ENCODE results near the gene ATOSA.

DNA sequence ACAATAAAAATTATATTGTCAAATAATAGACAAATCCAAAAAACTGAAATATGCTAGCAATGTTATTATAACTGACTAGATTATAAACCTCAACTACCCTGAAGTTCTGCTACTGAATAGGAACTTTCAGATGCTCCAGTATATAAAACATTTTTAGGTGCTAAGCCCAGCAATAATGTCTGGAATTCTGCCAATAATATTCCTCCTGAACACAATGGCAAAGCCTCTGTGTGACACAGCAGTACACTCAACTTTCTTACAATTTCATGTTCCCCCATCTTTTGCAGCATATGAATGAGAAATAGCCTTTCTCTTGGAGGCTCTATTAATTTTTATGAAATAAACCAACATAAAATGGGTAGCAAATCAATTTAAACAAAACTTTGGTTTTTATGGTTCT lies 29.5 kb downstream of the ATOSA start:
- TF ChIP-seq, protein P1, sequence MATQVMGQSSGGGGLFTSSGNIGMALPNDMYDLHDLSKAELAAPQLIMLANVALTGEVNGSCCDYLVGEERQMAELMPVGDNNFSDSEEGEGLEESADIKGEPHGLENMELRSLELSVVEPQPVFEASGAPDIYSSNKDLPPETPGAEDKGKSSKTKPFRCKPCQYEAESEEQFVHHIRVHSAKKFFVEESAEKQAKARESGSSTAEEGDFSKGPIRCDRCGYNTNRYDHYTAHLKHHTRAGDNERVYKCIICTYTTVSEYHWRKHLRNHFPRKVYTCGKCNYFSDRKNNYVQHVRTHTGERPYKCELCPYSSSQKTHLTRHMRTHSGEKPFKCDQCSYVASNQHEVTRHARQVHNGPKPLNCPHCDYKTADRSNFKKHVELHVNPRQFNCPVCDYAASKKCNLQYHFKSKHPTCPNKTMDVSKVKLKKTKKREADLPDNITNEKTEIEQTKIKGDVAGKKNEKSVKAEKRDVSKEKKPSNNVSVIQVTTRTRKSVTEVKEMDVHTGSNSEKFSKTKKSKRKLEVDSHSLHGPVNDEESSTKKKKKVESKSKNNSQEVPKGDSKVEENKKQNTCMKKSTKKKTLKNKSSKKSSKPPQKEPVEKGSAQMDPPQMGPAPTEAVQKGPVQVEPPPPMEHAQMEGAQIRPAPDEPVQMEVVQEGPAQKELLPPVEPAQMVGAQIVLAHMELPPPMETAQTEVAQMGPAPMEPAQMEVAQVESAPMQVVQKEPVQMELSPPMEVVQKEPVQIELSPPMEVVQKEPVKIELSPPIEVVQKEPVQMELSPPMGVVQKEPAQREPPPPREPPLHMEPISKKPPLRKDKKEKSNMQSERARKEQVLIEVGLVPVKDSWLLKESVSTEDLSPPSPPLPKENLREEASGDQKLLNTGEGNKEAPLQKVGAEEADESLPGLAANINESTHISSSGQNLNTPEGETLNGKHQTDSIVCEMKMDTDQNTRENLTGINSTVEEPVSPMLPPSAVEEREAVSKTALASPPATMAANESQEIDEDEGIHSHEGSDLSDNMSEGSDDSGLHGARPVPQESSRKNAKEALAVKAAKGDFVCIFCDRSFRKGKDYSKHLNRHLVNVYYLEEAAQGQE (IDR thresholded peaks at IDR 0.05; ENCODE audit: borderline replicate concordance): no peak
- TF ChIP-seq, protein P2, sequence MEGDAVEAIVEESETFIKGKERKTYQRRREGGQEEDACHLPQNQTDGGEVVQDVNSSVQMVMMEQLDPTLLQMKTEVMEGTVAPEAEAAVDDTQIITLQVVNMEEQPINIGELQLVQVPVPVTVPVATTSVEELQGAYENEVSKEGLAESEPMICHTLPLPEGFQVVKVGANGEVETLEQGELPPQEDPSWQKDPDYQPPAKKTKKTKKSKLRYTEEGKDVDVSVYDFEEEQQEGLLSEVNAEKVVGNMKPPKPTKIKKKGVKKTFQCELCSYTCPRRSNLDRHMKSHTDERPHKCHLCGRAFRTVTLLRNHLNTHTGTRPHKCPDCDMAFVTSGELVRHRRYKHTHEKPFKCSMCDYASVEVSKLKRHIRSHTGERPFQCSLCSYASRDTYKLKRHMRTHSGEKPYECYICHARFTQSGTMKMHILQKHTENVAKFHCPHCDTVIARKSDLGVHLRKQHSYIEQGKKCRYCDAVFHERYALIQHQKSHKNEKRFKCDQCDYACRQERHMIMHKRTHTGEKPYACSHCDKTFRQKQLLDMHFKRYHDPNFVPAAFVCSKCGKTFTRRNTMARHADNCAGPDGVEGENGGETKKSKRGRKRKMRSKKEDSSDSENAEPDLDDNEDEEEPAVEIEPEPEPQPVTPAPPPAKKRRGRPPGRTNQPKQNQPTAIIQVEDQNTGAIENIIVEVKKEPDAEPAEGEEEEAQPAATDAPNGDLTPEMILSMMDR (IDR thresholded peaks at IDR 0.05; ENCODE audit: poor library complexity, severe bottlenecking): no peak
